ENCODE data around the gene SPATS1. TPM values are rescaled to one million over a fixed set of nuclear protein-coding genes. Genes with fewer than 3 reads are reported as not detected.

The SPATS1 gene
- total and polyA plus RNA-seq, 2 of the 13 experiments (the other 11 are each of a cell fraction or from before 2014, with no cell fraction given) = not detected

GRCh38 chr6:44312901-44313788, 29.3 kb upstream of the SPATS1 start, which contains the start of gene AARS2 (continued):
- TF ChIP-seq DRAP1 (CRISPR knock-in tag; IDR thresholded peaks at IDR 0.05) = peak; percentile 93
- TF ChIP-seq SIN3B (IDR thresholded peaks at IDR 0.05; ENCODE audit: low read length) = peak; percentile 94
- TF ChIP-seq ZXDC (CRISPR knock-in tag; IDR thresholded peaks at IDR 0.05) = 0 out of 2 replicates have a peak, but pooled peaks have one; percentile 38
- TF ChIP-seq ZMAT5 (CRISPR knock-in tag; IDR thresholded peaks at IDR 0.05; ENCODE audit: borderline replicate concordance, low read depth) = no peak
- peak; percentile 91; the same call in 1 of the 2 replicates for TF ChIP-seq ZNF138 (CRISPR knock-in tag; IDR thresholded peaks at IDR 0.05; ENCODE audit: low read depth)
- TF ChIP-seq NBN (conservative IDR thresholded peaks at IDR 0.05) = no peak
- TF ChIP-seq ELF1 (CRISPR knock-in tag; IDR thresholded peaks at IDR 0.05) = peak; percentile 88
- peak; percentile 90; the same call in 1 of the 2 replicates for TF ChIP-seq ZNF451 (CRISPR knock-in tag; IDR thresholded peaks at IDR 0.05)
- TF ChIP-seq MXD4 (CRISPR knock-in tag; IDR thresholded peaks at IDR 0.05) = peak; percentile 97
- no peak for TF ChIP-seq ZNF282 (IDR thresholded peaks at IDR 0.05; ENCODE audit: partially characterized antibody)
- peak; percentile 21 for TF ChIP-seq DBP (CRISPR knock-in tag; IDR thresholded peaks at IDR 0.05; ENCODE audit: not compliant biosample characterization)
- TF ChIP-seq IRF9 (CRISPR knock-in tag; IDR thresholded peaks at IDR 0.05; ENCODE audit: borderline replicate concordance) = peak; percentile 98
- TF ChIP-seq HES4 (CRISPR knock-in tag; IDR thresholded peaks at IDR 0.05; ENCODE audit: borderline replicate concordance) = no peak; the same call in 1 of the 2 replicates
- peak; percentile 72 for TF ChIP-seq RARA (CRISPR knock-in tag; IDR thresholded peaks at IDR 0.05)
- no peak for TF ChIP-seq NFIB (CRISPR knock-in tag; IDR thresholded peaks at IDR 0.05; ENCODE audit: borderline replicate concordance)
- no peak for TF ChIP-seq CHD2 (IDR thresholded peaks at IDR 0.05; ENCODE audit: low read depth, low read length)
- TF ChIP-seq ZFAT (CRISPR knock-in tag; conservative IDR thresholded peaks at IDR 0.05) = peak; percentile 83; the same call in 1 of the 2 replicates
- peak; percentile 98 for TF ChIP-seq DZIP1 (CRISPR knock-in tag; IDR thresholded peaks at IDR 0.05)
- TF ChIP-seq ZNF672 (CRISPR knock-in tag; IDR thresholded peaks at IDR 0.05) = no peak; the same call in 1 of the 2 replicates
- TF ChIP-seq NRL (CRISPR knock-in tag; IDR thresholded peaks at IDR 0.05; ENCODE audit: borderline replicate concordance) = peak; percentile 97
- peak; percentile 90 for TF ChIP-seq NFATC3 (CRISPR knock-in tag; IDR thresholded peaks at IDR 0.05)

All from HepG2 (cell line).